D721Med (cell line): ENCODE measurements around the gene PTPRR.
A peak's percentile ranks its signal among the peaks of the same experiment; 100 is the strongest.

Source experiments
- DNase-seq: peaks from one replicate; pipeline ENCODE4 v3.0.0; 2011; ENCODE audit warnings: low spot score; ENCODE audit not compliant: insufficient read length
- FAIRE-seq: peaks from 2 replicates; lab custom pipeline; 2011; peaks lifted over from hg19 to GRCh38; lab: Jason Lieb, UNC
- TF ChIP-seq, protein P1 (sequence below): IDR thresholded peaks from 2 replicates; pipeline ENCODE4 v1.5.1; 2012; ENCODE audit warnings: mild to moderate bottlenecking, control low read depth; ENCODE audit not compliant: insufficient read depth; ENCODE audit errors: missing control alignments

PTPRR gene, protein sequence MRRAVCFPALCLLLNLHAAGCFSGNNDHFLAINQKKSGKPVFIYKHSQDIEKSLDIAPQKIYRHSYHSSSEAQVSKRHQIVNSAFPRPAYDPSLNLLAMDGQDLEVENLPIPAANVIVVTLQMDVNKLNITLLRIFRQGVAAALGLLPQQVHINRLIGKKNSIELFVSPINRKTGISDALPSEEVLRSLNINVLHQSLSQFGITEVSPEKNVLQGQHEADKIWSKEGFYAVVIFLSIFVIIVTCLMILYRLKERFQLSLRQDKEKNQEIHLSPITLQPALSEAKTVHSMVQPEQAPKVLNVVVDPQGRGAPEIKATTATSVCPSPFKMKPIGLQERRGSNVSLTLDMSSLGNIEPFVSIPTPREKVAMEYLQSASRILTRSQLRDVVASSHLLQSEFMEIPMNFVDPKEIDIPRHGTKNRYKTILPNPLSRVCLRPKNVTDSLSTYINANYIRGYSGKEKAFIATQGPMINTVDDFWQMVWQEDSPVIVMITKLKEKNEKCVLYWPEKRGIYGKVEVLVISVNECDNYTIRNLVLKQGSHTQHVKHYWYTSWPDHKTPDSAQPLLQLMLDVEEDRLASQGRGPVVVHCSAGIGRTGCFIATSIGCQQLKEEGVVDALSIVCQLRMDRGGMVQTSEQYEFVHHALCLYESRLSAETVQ

DNA sequence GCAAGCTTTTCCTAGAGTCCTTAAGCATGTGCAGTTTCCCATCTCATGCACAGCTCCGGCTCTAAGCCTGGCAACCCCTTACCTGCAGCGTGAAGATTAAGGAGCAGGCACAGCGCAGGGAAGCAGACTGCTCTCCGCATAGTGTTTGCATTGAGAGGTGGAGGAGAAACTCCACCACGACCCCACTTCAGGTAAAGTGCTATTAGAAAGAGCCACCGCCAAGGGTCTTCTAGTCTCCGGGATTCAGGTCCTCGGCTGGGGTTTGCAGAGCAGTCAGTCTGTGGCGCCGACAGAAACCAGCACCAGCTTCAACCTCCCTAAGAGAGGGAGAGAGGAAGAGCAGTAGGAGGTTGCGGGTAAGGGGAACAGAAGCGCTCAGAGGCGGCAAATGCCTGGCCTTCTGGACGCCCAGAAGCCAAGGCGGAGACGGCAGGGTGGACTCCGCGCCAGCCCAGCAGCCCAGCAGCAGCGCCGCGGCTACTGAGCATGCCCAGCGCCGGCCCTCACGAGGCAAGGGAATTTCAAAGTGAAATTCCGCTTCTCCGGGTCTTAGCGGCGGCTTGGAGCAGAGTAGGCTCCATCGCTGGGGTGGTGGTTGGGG, at the start of gene PTPRR:
PTPRR (minus strand) TSS at position 488 of the 601 bp plus-strand sequence; CDS start at position 140, 348 bp downstream.
- TF ChIP-seq, protein P1, sequence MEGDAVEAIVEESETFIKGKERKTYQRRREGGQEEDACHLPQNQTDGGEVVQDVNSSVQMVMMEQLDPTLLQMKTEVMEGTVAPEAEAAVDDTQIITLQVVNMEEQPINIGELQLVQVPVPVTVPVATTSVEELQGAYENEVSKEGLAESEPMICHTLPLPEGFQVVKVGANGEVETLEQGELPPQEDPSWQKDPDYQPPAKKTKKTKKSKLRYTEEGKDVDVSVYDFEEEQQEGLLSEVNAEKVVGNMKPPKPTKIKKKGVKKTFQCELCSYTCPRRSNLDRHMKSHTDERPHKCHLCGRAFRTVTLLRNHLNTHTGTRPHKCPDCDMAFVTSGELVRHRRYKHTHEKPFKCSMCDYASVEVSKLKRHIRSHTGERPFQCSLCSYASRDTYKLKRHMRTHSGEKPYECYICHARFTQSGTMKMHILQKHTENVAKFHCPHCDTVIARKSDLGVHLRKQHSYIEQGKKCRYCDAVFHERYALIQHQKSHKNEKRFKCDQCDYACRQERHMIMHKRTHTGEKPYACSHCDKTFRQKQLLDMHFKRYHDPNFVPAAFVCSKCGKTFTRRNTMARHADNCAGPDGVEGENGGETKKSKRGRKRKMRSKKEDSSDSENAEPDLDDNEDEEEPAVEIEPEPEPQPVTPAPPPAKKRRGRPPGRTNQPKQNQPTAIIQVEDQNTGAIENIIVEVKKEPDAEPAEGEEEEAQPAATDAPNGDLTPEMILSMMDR, result no peak
- no peak for FAIRE-seq
- DNase-seq, result peak; percentile 7

- TF ChIP-seq, protein P1, result no peak
- DNase-seq (no peak), FAIRE-seq (no peak)
Measured at GRCh38 chr12:70966996-70967790, 46.7 kb upstream of the PTPRR start.

DNA sequence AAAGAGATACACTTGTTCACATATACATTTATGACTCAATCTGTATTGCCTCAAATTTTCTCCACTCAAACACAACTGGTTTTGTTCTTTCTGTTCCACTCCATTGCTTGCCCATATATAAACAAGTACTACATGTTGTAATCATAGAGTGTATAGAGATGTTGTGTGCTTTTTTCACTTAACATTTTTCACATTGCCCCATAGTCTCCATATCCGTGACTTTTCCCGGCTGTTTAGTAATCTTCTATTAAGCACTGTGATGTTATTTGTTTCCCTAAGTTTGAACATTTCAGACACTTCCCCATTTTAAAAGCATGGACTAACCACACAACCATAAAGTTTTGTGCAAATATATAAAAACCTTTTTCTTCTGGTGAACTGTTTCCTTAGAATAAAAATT, 45.5 kb upstream of the PTPRR start:
- FAIRE-seq (no peak), DNase-seq (no peak)
- TF ChIP-seq, protein P1, result no peak

GRCh38 chr12:70964867-70965510, 44.5 kb upstream of the PTPRR start:
- FAIRE-seq, result no peak
- TF ChIP-seq, protein P1, result no peak
- DNase-seq, result no peak

DNA sequence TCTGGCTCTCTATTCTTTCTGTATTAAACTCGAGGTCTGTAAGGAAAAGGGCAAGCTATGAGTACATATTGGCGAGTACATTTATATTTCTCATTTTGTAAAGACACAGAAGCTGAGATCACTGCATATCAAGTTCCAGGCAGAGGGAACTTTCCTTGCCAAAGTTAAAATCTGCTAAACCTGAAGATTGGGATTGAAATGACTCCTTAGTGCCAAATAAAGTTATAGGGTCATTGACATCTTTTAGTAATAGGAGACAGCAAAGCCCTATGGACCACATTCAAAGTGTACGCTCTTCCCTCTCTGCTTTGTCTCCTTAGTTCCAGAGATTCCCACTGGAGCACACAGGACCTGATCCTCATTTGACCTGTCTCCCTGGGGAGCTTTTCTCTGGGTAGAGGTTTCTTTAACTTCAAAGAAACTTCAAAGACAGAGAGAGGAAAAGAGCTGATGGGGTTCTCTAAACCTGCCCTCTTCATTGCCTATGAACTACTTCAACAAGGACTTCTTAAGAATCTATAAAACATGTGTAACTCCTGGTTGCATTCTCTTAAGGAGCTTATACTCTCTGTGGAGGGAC, 42.6 kb upstream of the PTPRR start:
- TF ChIP-seq, protein P1, result no peak
- DNase-seq, result no peak
- FAIRE-seq, result no peak

GRCh38 chr12:70962226-70962794, 41.8 kb upstream of the PTPRR start:
- no peak for DNase-seq
- TF ChIP-seq, protein P1, result no peak
- no peak for FAIRE-seq
